Measurements from ENCODE around the gene KCTD19. TPM values are rescaled to one million over a fixed set of nuclear protein-coding genes. Genes with fewer than 3 reads are reported as not detected.

The KCTD19 gene
- polyA plus RNA-seq, 1 donor (not counting 4 experiments of a cell fraction or from before 2014, with no cell fraction given): not detected

DNA sequence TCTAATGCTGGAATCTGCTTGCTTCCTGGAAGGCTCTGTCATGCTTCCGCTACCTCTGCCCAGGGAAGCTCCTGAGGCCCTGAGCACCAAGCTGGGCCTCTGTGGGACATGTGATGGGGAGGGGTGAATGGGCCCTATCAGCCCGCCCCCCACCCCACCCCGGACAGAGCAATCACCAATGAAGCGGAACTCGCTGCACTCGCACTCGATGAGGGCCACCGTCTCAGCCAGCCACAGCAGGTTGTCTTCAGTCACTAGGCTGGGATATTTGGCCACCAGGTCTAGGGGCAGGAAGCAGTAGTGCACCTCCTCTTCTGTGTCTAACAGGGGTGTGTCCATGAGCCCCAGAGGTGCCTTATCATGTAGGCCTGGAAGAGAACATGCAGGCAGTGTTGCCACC, 23.6 kb downstream of the KCTD19 start:
- Histone ChIP-seq H2AFZ (ENCODE audit: control insufficient read depth, low read length) (no peak overlapping the region), H3K9me3 (ENCODE audit: control insufficient read depth, low read depth, low read length) (no peaks in the 10 kb centered on the region), H3K4me3 (ENCODE audit: control insufficient read depth in 2 of 3, extremely low read depth in 1 of 3, insufficient read depth in 2 of 3, low read depth in 1 of 3, low read length in 3 of 3) (no peak overlapping the region), H3K27ac (ENCODE audit: control insufficient read depth, insufficient read depth, low read length) (no peak overlapping the region), H3K79me2 (ENCODE audit: control insufficient read depth, insufficient read depth, low read length) (no peaks in the 10 kb centered on the region), H3K27me3 (ENCODE audit: control insufficient read depth, extremely low read depth, insufficient read depth, low read length) (peaks cover 18% of the 10 kb centered on the region), H3K4me2 (ENCODE audit: control insufficient read depth, extremely low read depth, insufficient read depth, low read depth, low read length) (no peak overlapping the region), H3K4me1 (ENCODE audit: control insufficient read depth, extremely low read depth, insufficient read depth, low read length) (no peaks in the 10 kb centered on the region), H3K9ac (ENCODE audit: control insufficient read depth, extremely low read depth, insufficient read depth, low read length) (no peak overlapping the region), H3K9me1 (ENCODE audit: control insufficient read depth, extremely low read depth, insufficient read depth, low read length) (no peaks in the 10 kb centered on the region), H3K36me3 (ENCODE audit: control insufficient read depth in 2 of 2, extremely low read depth in 1 of 2, insufficient read depth in 2 of 2, low read length in 2 of 2) (no peaks in the 10 kb centered on the region), H4K20me1 (ENCODE audit: control insufficient read depth, extremely low read depth, insufficient read depth, low read length) (no peaks in the 10 kb centered on the region)
- DNase-seq (ENCODE audit: low read depth, low spot score) (no peak), FAIRE-seq (no peak)
- dilution Hi-C loops (cut with MboI; ENCODE audit: extremely low pct_ligation_motif_present, low sequenced_read_pairs): no loop called here
- TF ChIP-seq, protein P1, sequence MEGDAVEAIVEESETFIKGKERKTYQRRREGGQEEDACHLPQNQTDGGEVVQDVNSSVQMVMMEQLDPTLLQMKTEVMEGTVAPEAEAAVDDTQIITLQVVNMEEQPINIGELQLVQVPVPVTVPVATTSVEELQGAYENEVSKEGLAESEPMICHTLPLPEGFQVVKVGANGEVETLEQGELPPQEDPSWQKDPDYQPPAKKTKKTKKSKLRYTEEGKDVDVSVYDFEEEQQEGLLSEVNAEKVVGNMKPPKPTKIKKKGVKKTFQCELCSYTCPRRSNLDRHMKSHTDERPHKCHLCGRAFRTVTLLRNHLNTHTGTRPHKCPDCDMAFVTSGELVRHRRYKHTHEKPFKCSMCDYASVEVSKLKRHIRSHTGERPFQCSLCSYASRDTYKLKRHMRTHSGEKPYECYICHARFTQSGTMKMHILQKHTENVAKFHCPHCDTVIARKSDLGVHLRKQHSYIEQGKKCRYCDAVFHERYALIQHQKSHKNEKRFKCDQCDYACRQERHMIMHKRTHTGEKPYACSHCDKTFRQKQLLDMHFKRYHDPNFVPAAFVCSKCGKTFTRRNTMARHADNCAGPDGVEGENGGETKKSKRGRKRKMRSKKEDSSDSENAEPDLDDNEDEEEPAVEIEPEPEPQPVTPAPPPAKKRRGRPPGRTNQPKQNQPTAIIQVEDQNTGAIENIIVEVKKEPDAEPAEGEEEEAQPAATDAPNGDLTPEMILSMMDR (optimal IDR thresholded peaks at IDR 0.05 in 1 of 3, IDR thresholded peaks at IDR 0.05 in 1 of 3, conservative IDR thresholded peaks at IDR 0.05 in 1 of 3; ENCODE audit: extremely low read depth in 1 of 3, insufficient read depth in 2 of 3, low read length in 3 of 3): no peak
- TF ChIP-seq EZH2 (IDR thresholded peaks at IDR 0.05; ENCODE audit: low read length): no peak

DNA sequence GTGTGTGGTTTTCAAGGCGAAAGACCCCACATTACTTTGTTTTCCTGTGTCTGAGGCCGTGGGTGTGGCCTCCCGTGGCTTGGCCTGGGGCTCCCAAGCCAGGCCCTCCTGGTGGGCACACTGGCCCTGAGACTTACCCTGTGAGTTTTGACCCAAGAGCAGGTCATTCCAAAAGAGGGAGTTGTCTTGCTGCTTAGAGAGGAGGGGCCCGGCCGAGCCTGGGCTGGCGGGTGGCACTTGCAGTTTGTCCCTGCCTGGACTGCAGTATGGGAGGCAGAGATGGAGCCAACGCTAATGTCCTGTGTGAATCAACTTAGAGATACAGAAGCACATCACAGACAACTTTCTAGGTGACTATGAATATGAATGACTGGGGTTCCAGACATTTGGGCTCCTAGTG, 24.5 kb downstream of the KCTD19 start:
- FAIRE-seq: no peak
- TF ChIP-seq, protein P1 (optimal IDR thresholded peaks at IDR 0.05 in 1 of 3, IDR thresholded peaks at IDR 0.05 in 1 of 3, conservative IDR thresholded peaks at IDR 0.05 in 1 of 3; ENCODE audit: extremely low read depth in 1 of 3, insufficient read depth in 2 of 3, low read length in 3 of 3): no peak
- no peak for TF ChIP-seq EZH2 (IDR thresholded peaks at IDR 0.05; ENCODE audit: low read length)
- dilution Hi-C loops (cut with MboI; ENCODE audit: extremely low pct_ligation_motif_present, low sequenced_read_pairs): no loop called here

More for the DNA sequence above, 24.5 kb downstream of the KCTD19 start:
- H3K9me3 ChIP-seq (ENCODE audit: control insufficient read depth, low read depth, low read length): no peaks in the 10 kb centered on the region
- no peak overlapping the region for H3K4me2 ChIP-seq (ENCODE audit: control insufficient read depth, extremely low read depth, insufficient read depth, low read depth, low read length)
- no peaks in the 10 kb centered on the region for H3K4me1 ChIP-seq (ENCODE audit: control insufficient read depth, extremely low read depth, insufficient read depth, low read length)
- peaks cover 19% of the 10 kb centered on the region for H3K27me3 ChIP-seq (ENCODE audit: control insufficient read depth, extremely low read depth, insufficient read depth, low read length)
- no peak for DNase-seq (ENCODE audit: low read depth, low spot score)
- no peak overlapping the region for H3K9ac ChIP-seq (ENCODE audit: control insufficient read depth, extremely low read depth, insufficient read depth, low read length)
- no peak overlapping the region for H3K27ac ChIP-seq (ENCODE audit: control insufficient read depth, insufficient read depth, low read length)
- no peak overlapping the region for H3K4me3 ChIP-seq (ENCODE audit: control insufficient read depth in 2 of 3, extremely low read depth in 1 of 3, insufficient read depth in 2 of 3, low read depth in 1 of 3, low read length in 3 of 3)
- H3K79me2 ChIP-seq (ENCODE audit: control insufficient read depth, insufficient read depth, low read length): no peaks in the 10 kb centered on the region
- no peaks in the 10 kb centered on the region for H3K9me1 ChIP-seq (ENCODE audit: control insufficient read depth, extremely low read depth, insufficient read depth, low read length)
- no peaks in the 10 kb centered on the region for H4K20me1 ChIP-seq (ENCODE audit: control insufficient read depth, extremely low read depth, insufficient read depth, low read length)
- no peaks in the 10 kb centered on the region for H3K36me3 ChIP-seq (ENCODE audit: control insufficient read depth in 2 of 2, extremely low read depth in 1 of 2, insufficient read depth in 2 of 2, low read length in 2 of 2)
- H2AFZ ChIP-seq (ENCODE audit: control insufficient read depth, low read length): no peak overlapping the region

Data from keratinocyte (primary cell).